Endothelial cell of umbilical vein (primary cell): Measurements from ENCODE around the gene SNU13. TPM values are rescaled to one million over a fixed set of nuclear protein-coding genes. Genes with fewer than 3 reads are reported as not detected.

ENCODE experiments used
- BruUV-seq: library from RNA; stranded (reverse); fragments of 400-500 nt; replicated peaks from 2 replicates; lab custom pipeline; 2021; lab: Mats Ljungman, UMichigan
- CTCF ChIA-PET: fragments of 300-600, 350-600 bp; sonication (Branson Sonifier 250); formaldehyde crosslinking; loops from one replicate; lab custom pipeline; 2021; ENCODE audit warnings: antibody characterized with exemption, inconsistent platforms; lab: Charles Lee
- POLR2A ChIA-PET: fragments of 300-600, 350-600 bp; sonication (Branson Sonifier 250); formaldehyde crosslinking; loops from one replicate; lab custom pipeline; 2021; ENCODE audit warnings: antibody characterized with exemption, inconsistent platforms; lab: Charles Lee
- DNase-seq: peaks from one replicate; pipeline ENCODE4 v3.0.0-alpha.2; 2011; ENCODE audit warnings: low read depth, low spot score
- FAIRE-seq: peaks from 2 replicates; lab custom pipeline; 2011; peaks lifted over from hg19 to GRCh38; lab: Jason Lieb, UNC
- H2AFZ ChIP-seq: 2 replicates; pipeline ENCODE4 v1.6.0; 2012; ENCODE audit warnings: low read depth, low read length, control low read depth, inconsistent platforms
- H3K27ac ChIP-seq: 2 replicates; pipeline ENCODE4 v1.5.1; 2011; ENCODE audit warnings: low read depth, mild to moderate bottlenecking, control low read depth, low read length, moderate library complexity; ENCODE audit not compliant: insufficient read depth
- H3K27me3 ChIP-seq, 2 experiments: 2 replicates each; pipeline versions ENCODE4 v1.6.0 to v1.6.1; 2011; ENCODE audit warnings: low read length in 2 of 2, mixed read lengths in 1 of 2; ENCODE audit not compliant: control insufficient read depth in 2 of 2, insufficient read depth in 2 of 2
- H3K36me3 ChIP-seq, 2 experiments: 2 replicates in 1 of 2; 3 replicates in 1 of 2; pipeline ENCODE4 v1.5.1; 2011; ENCODE audit warnings: low read length in 2 of 2, mild to moderate bottlenecking in 1 of 2, moderate library complexity in 1 of 2; ENCODE audit not compliant: control insufficient read depth in 2 of 2, insufficient read depth in 2 of 2; ENCODE audit errors: extremely low read depth in 1 of 2
- H3K4me1 ChIP-seq: 3 replicates; pipeline ENCODE4 v1.5.1; 2011; ENCODE audit warnings: mild to moderate bottlenecking, low read length; ENCODE audit not compliant: control insufficient read depth, insufficient read depth; ENCODE audit errors: extremely low read depth
- H3K4me2 ChIP-seq: 2 replicates; pipeline ENCODE4 v1.6.1; 2011; ENCODE audit warnings: low read length, control low read depth, mixed read lengths; ENCODE audit not compliant: insufficient read depth
- H3K4me3 ChIP-seq, 3 experiments: fragments of 200-600 bp in 1 of 3; sonication (generic), shearing (Covaris generic) in 1 of 3; replicated peaks in 1 of 3; 2 replicates each; pipeline ENCODE4 v1.5.1; 2011 to 2016; ENCODE audit warnings: control low read depth in 3 of 3, low read length in 3 of 3, mild to moderate bottlenecking in 2 of 3, inconsistent platforms in 1 of 3, low read depth in 1 of 3, moderate library complexity in 1 of 3; ENCODE audit not compliant: insufficient read depth in 1 of 3
- H3K79me2 ChIP-seq: 2 replicates; pipeline ENCODE4 v1.6.0; 2012; ENCODE audit warnings: low read length, inconsistent platforms; ENCODE audit not compliant: control insufficient read depth, insufficient read depth
- H3K9ac ChIP-seq: replicated peaks from 2 replicates; pipeline ENCODE3; 2011; ENCODE audit warnings: low read length, control low read depth; ENCODE audit not compliant: insufficient read depth; ENCODE audit errors: extremely low read depth
- H3K9me1 ChIP-seq: replicated peaks from 3 replicates; pipeline ENCODE4 v1.6.0; 2011; ENCODE audit warnings: mild to moderate bottlenecking, low read length; ENCODE audit not compliant: control insufficient read depth, insufficient read depth; ENCODE audit errors: extremely low read depth
- H3K9me3 ChIP-seq: replicated peaks from 2 replicates; pipeline ENCODE4 v1.5.1; 2012; ENCODE audit warnings: low read length, inconsistent platforms; ENCODE audit not compliant: control insufficient read depth, insufficient read depth
- H4K20me1 ChIP-seq: replicated peaks from 2 replicates; pipeline ENCODE3; 2011; ENCODE audit warnings: mild to moderate bottlenecking, low read length; ENCODE audit not compliant: control insufficient read depth, insufficient read depth; ENCODE audit errors: extremely low read depth
- EZH2 ChIP-seq: IDR thresholded peaks from 2 replicates; pipeline ENCODE4 v1.6.1; 2012; ENCODE audit warnings: borderline replicate concordance, low read depth, mild to moderate bottlenecking, moderate library complexity, low read length, inconsistent platforms; ENCODE audit not compliant: severe bottlenecking
- FOS ChIP-seq: IDR thresholded peaks from 2 replicates; pipeline ENCODE4 v1.6.1; 2011; ENCODE audit warnings: mild to moderate bottlenecking, low read length, moderate library complexity, borderline replicate concordance; ENCODE audit not compliant: insufficient read depth
- GATA2 ChIP-seq: IDR thresholded peaks from 2 replicates; pipeline ENCODE4 v1.7.0; 2011; ENCODE audit warnings: low read depth, mild to moderate bottlenecking, moderate library complexity, mixed read lengths, low read length; ENCODE audit not compliant: insufficient read length, insufficient read depth
- JUN ChIP-seq: IDR thresholded peaks from 2 replicates; pipeline ENCODE4 v1.6.1; 2011; ENCODE audit warnings: borderline replicate concordance, low read depth; ENCODE audit not compliant: insufficient read length, insufficient read depth
- MAX ChIP-seq: IDR thresholded peaks from 2 replicates; pipeline ENCODE4 v1.6.1; 2011; ENCODE audit not compliant: insufficient read depth, insufficient read length
- MYC ChIP-seq: IDR thresholded peaks from one replicate; pipeline ENCODE4 v1.6.1; 2011; ENCODE audit warnings: mild to moderate bottlenecking, low read depth, low read length
- POLR2A ChIP-seq: IDR thresholded peaks from 2 replicates; pipeline ENCODE4 v1.6.1; 2012; ENCODE audit warnings: low read depth, mild to moderate bottlenecking, control low read depth, low read length
- POLR2AphosphoS5 ChIP-seq: IDR thresholded peaks from 2 replicates; pipeline ENCODE4 v1.6.1; 2012; ENCODE audit warnings: low read depth, mild to moderate bottlenecking, control low read depth, low read length, moderate library complexity; ENCODE audit not compliant: insufficient read depth
- dilution Hi-C: fragments of 300-500 bp; cut with MboI; formaldehyde crosslinking; loops from one replicate; pipeline ENCODE4 v1.15.0; 2019; ENCODE audit warnings: low sequenced_read_pairs; ENCODE audit not compliant: extremely low pct_ligation_motif_present
- intact Hi-C: fragments of 100-400 bp; cut with micrococcal nuclease; formaldehyde crosslinking; loops from one replicate; pipeline ENCODE4 v1.10.0; 2022
- polyA plus RNA-seq, 4 experiments: library from polyadenylated mRNA; depleted of rRNA in 3 of 4; stranded (reverse) in 3 of 4; unstranded in 1 of 4; fragments of >200 nt; gene quantifications; 2 replicates each; pipeline versions ENCODE4 v1.2.1 to v1.2.3, GENCODE V29; 2011 to 2012; ENCODE audit warnings: missing spikeins in 1 of 4
- total RNA-seq: library from RNA; stranded (reverse); gene quantifications from 2 replicates; pipeline ENCODE4 v1.2.3, GENCODE V29; 2021
- TF ChIP-seq, protein P1 (sequence below), 2 donors: IDR thresholded peaks; 1 replicate in 1 of 2; 2 replicates in 1 of 2; pipeline ENCODE4 v1.5.1; 2011; ENCODE audit warnings: low read length in 2 of 2, mild to moderate bottlenecking in 2 of 2, moderate library complexity in 2 of 2, control low read depth in 1 of 2, inconsistent platforms in 1 of 2, low read depth in 1 of 2; ENCODE audit not compliant: insufficient read depth in 1 of 2; ENCODE audit errors: extremely low read depth in 1 of 2

The SNU13 gene
- total and polyA plus RNA-seq, 2 donors (not counting 3 experiments of a cell fraction or from before 2014, with no cell fraction given), result 138 to 194 TPM

- H3K9me1 ChIP-seq, result no peaks in the 10 kb centered on the region
- H3K9me3 ChIP-seq, result no peaks in the 10 kb centered on the region
- H3K27me3 ChIP-seq, result no peaks in the 10 kb centered on the region
- CTCF ChIA-PET, result interaction anchor here (1.3 to 1.7 kb wide), 2 partner anchors 9 to 13 kb away, joined by 5 read pairs; no protein-coding TSS in a partner anchor
- no peak for FAIRE-seq
- H3K36me3 ChIP-seq, result peaks cover 33 to 49% of the 10 kb centered on the region in 2 experiments
- H2AFZ ChIP-seq, result no peak overlapping the region
- intact Hi-C loops, result no loop called here
- BruUV-seq, result no TSS peak
- H4K20me1 ChIP-seq, result no peaks in the 10 kb centered on the region
- H3K79me2 ChIP-seq, result peaks cover 2% of the 10 kb centered on the region
- no peak overlapping the region for H3K4me2 ChIP-seq
- H3K9ac ChIP-seq, result no peak overlapping the region
- H3K4me1 ChIP-seq, result no peaks in the 10 kb centered on the region
- DNase-seq, result no peak
- POLR2A ChIA-PET, result no interaction called here
- no peak overlapping the region for H3K27ac ChIP-seq
- H3K4me3 ChIP-seq, result no peak overlapping the region
- TF ChIP-seq MAX, result no peak
- TF ChIP-seq POLR2A, result no peak
- TF ChIP-seq POLR2AphosphoS5, result no peak
- no peak for TF ChIP-seq EZH2
- TF ChIP-seq FOS, result no peak
- no peak for TF ChIP-seq GATA2
- TF ChIP-seq MYC, result no peak
- TF ChIP-seq, protein P1, sequence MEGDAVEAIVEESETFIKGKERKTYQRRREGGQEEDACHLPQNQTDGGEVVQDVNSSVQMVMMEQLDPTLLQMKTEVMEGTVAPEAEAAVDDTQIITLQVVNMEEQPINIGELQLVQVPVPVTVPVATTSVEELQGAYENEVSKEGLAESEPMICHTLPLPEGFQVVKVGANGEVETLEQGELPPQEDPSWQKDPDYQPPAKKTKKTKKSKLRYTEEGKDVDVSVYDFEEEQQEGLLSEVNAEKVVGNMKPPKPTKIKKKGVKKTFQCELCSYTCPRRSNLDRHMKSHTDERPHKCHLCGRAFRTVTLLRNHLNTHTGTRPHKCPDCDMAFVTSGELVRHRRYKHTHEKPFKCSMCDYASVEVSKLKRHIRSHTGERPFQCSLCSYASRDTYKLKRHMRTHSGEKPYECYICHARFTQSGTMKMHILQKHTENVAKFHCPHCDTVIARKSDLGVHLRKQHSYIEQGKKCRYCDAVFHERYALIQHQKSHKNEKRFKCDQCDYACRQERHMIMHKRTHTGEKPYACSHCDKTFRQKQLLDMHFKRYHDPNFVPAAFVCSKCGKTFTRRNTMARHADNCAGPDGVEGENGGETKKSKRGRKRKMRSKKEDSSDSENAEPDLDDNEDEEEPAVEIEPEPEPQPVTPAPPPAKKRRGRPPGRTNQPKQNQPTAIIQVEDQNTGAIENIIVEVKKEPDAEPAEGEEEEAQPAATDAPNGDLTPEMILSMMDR (IDR thresholded peaks at IDR 0.05; ENCODE audit: extremely low read depth in 1 of 2, insufficient read depth in 1 of 2, low read depth in 1 of 2, low read length in 2 of 2), result no peak
- no peak for TF ChIP-seq JUN
- dilution Hi-C loops, result no loop called here
Measured at GRCh38 chr22:41654322-41654721, 34.3 kb downstream of the SNU13 start.
